Hematopoietic multipotent progenitor cell treated with erythropoietin and hydrocortisone succinate and interleukin-3 and kit ligand, for 6 days (in vitro differentiated cells): ENCODE results near the gene TRPM3.

Experiments used
- DNase-seq: peaks from one replicate; pipeline ENCODE4 v3.0.0-alpha.2; 2015

Gene TRPM3

DNA sequence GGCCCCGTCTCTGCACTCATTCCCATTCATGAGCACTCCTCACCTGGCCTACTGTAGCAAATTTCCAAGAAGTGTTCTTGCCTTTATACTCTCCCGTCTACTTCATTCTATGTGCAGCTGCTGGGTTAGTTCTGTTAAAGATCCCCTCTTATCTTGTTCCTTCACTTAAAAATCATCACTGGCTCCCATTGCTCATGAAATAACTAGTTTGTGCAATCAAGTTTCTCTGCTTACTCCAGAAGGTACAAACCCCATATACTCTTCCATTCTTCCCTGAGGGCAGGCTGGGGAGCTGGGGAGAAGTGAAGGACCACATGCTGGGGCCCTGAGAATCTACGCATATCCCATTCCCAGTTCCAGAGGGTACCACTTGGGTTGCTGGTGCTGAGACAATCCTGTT, 622.6 kb downstream of the TRPM3 start:
- DNase-seq: no peak

GRCh38 chr9:70496244-70496643, 625.2 kb downstream of the TRPM3 start:
- no peak for DNase-seq

- DNase-seq: no peak
Observed at GRCh38 chr9:70495514-70495913, 625.9 kb downstream of the TRPM3 start.

- no peak for DNase-seq
Observed at GRCh38 chr9:70494221-70494620, 627.2 kb downstream of the TRPM3 start.

DNA sequence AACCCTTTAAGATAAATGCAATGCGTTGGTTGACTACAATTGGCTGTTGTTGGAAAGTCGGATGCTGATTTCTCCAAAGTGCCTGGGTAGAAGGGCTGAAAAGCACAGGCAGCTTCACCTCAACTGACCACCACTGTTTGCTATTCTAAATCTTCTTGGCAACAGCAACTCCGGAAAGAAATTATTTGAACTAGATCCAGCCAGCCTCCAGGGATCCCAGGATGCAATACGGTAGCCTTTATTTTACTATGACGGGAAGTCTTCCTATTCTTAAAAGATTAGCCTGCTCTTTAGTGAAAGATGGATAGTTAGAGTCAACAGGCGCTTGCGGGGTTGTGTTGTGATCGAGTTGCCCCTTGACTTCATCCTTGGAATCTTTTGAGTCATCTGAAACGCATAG, 628.4 kb downstream of the TRPM3 start:
- no peak for DNase-seq

GRCh38 chr9:70492319-70492777, 629.1 kb downstream of the TRPM3 start:
- no peak for DNase-seq

DNA sequence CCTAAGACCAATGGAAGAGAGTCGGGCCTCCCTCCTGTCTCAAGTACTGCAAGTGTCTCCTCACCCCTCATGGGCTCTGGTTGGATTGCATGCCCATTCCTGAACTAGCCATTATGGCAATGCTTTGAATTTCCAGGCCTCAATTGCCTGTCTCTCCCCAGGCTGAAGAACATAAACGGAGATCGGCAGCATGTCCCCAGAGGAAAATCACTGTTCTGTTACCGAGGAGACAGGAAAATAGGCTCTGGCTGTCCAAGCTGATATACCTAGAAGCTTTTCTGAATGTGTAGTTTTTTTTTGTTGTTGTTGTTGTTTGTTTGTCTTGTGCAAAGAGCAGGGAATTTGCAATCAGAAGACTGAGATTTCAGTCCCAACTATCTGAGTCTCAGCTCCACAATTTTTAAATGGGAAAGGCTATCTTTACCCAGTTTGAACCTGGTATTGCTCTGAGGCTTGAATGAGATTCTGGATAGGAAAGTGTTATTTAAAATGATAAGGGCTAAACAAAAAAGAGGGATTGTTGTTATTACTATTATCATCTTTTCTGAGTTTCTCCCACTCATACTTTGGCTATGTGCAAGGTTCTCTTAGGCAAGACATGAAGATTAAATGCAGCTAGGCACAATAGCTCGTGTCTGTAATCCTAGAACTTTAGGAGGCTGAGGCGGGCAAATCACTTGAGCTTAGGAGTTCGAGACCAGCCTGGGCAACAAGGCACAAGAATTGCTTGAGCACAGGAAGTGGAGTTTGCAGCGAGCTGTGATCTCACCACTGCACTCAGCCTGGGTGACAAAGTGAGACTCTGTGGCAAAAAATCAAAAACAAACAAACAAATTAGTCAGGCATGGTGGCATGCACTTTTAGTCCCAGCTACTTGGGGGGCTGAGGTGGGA, 629.7 kb downstream of the TRPM3 start:
- no peak for DNase-seq

DNA sequence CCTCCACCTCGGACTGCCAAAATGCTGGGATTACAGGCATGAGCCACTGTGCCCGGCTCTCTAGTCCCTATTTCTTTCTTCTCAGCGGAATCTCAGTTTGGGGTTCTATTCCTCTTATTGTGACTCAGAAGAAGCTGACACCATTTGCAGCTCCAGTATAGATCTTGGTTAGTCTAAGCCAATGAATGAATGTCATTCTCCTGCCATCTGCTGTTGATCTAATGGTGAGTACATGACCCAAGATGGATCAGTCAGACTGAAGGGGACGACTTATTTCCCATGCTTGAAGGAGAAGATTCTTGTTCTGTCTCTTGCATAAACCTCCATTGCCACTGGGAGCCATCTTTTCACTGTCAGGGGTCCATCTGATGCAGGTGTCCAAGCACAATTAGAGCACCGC, 630.9 kb downstream of the TRPM3 start:
- no peak for DNase-seq

GRCh38 chr9:70488793-70489105, 632.7 kb downstream of the TRPM3 start:
- no peak for DNase-seq

- no peak for DNase-seq
Observed at GRCh38 chr9:70488098-70488792, 633.2 kb downstream of the TRPM3 start.

DNA sequence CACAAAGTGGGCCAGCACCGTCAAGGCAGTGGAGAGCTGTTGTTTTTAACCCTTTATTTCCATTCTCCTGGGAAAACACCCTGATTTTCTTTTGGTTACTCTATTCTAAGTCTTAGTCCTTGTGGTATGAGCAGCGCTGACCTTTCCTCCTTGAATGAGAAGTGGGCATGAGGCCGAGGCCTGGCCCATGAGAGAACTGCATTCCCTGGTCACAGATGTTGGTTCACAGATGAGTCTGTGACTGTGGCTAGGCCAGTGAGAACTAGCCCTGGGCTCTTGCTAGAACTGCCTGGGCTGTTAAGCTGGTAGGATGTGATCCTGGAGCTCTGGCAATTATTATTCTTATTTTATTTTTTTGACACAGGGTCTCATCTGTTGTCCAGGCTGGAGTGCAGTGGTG, 635.3 kb downstream of the TRPM3 start:
- no peak for DNase-seq

DNA sequence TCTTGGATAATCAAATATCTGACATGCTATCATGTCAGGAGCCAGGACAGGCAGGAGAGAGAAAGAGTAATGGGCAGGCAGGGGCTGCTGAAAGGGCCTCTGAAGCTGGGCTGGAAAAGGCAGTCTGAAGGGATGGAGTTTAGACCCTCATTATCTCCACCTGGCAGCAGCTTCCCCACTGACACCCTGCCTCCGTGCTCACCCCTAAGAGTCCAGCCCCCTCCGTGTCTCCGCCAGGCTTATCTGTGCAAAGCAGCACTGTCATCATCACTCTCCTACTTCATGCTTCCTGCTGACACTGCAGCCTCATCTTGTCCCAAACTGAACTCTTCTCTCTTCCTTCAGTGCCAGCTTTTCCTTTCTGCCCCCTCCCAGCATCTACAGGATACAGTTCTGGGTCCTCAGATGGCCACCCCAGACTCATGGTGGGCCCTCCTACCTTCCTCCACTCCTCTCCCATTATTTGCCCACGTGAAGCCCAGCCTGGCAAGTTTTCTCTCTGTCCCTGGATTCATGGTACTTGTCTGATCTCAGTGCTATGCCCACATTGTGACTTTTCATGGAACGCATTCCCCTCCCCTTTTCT, 636.1 kb downstream of the TRPM3 start:
- DNase-seq: peak; percentile 97

- DNase-seq: peak; percentile 91
Observed at GRCh38 chr9:70484232-70485130, 636.9 kb downstream of the TRPM3 start.

- no peak for DNase-seq
Observed at GRCh38 chr9:70481471-70481870, 640.0 kb downstream of the TRPM3 start.

GRCh38 chr9:70480405-70480980, 640.9 kb downstream of the TRPM3 start:
- DNase-seq: no peak

GRCh38 chr9:70479880-70480291, 641.5 kb downstream of the TRPM3 start:
- DNase-seq: no peak
